NB4 (cell line): ENCODE data around the gene GRM1.

ENCODE experiments used
- CTCF ChIP-seq: IDR thresholded peaks from one replicate; pipeline ENCODE4 v1.5.1; 2012; ENCODE audit warnings: low read depth, low read length
- MYC ChIP-seq: IDR thresholded peaks from 2 replicates; pipeline ENCODE4 v1.6.1; 2011; ENCODE audit warnings: low read depth, low read length
- POLR2A ChIP-seq: IDR thresholded peaks from 2 replicates; pipeline ENCODE4 v1.6.1; 2011; ENCODE audit warnings: mild to moderate bottlenecking; ENCODE audit not compliant: insufficient read length; ENCODE audit errors: extremely low read depth
- TF ChIP-seq, protein P1 (sequence below): IDR thresholded peaks from 2 replicates; pipeline ENCODE4 v1.6.1; 2011; ENCODE audit warnings: low read depth, low read length

- TF ChIP-seq, protein P1, sequence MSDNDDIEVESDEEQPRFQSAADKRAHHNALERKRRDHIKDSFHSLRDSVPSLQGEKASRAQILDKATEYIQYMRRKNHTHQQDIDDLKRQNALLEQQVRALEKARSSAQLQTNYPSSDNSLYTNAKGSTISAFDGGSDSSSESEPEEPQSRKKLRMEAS: no peak
- no peak for TF ChIP-seq POLR2A
- TF ChIP-seq CTCF: no peak
- no peak for TF ChIP-seq MYC
These were observed 325.6 kb downstream of the GRM1 start for GRCh38 chr6:146354451-146354850.
